Epithelial cell of esophagus (primary cell): ENCODE data around the gene PRKCB.

Experiments
- DNase-seq: peaks from one replicate; pipeline ENCODE4 v3.0.0; 2010; ENCODE audit warnings: low read depth
- H3K4me3 ChIP-seq: 2 replicates; pipeline ENCODE4 v1.5.1; 2011; ENCODE audit warnings: mild to moderate bottlenecking, low read length, control low read depth
- CTCF ChIP-seq: IDR thresholded peaks from 2 replicates; pipeline ENCODE4 v1.5.1; 2011; ENCODE audit warnings: low read depth, mild to moderate bottlenecking, low read length, control low read depth, inconsistent platforms; ENCODE audit not compliant: insufficient read depth; ENCODE audit errors: missing control alignments

The PRKCB gene

GRCh38 chr16:24069036-24069590, 233.3 kb downstream of the PRKCB start:
- no peak for TF ChIP-seq CTCF
- no peak overlapping the region for H3K4me3 ChIP-seq
- DNase-seq: no peak

- no peak overlapping the region for H3K4me3 ChIP-seq
- peak; percentile 4 for DNase-seq
- TF ChIP-seq CTCF: no peak
Measured at GRCh38 chr16:24070851-24071250, 235.1 kb downstream of the PRKCB start.

- no peak for DNase-seq
- TF ChIP-seq CTCF: no peak
- no peak overlapping the region for H3K4me3 ChIP-seq
Measured at GRCh38 chr16:24071666-24072360, 236.0 kb downstream of the PRKCB start.

GRCh38 chr16:24073321-24073720, 237.5 kb downstream of the PRKCB start:
- no peak overlapping the region for H3K4me3 ChIP-seq
- TF ChIP-seq CTCF: no peak
- no peak for DNase-seq

GRCh38 chr16:24074574-24074973, 238.8 kb downstream of the PRKCB start:
- DNase-seq: no peak
- TF ChIP-seq CTCF: no peak
- no peak overlapping the region for H3K4me3 ChIP-seq

GRCh38 chr16:24075302-24075701, 239.5 kb downstream of the PRKCB start:
- TF ChIP-seq CTCF: no peak
- DNase-seq: no peak
- no peak overlapping the region for H3K4me3 ChIP-seq
